ENCODE data around the gene MFSD12. TPM values are rescaled to one million over a fixed set of nuclear protein-coding genes. Genes with fewer than 3 reads are reported as not detected.
"Not testable (repeated sequence)": the region's sequence is repeated elsewhere in the genome, so short reads cannot be mapped to it uniquely, and the experiment has no call there.

The MFSD12 gene
- total RNA-seq, 1 experiment from 2014 or later = 131 TPM

DNA sequence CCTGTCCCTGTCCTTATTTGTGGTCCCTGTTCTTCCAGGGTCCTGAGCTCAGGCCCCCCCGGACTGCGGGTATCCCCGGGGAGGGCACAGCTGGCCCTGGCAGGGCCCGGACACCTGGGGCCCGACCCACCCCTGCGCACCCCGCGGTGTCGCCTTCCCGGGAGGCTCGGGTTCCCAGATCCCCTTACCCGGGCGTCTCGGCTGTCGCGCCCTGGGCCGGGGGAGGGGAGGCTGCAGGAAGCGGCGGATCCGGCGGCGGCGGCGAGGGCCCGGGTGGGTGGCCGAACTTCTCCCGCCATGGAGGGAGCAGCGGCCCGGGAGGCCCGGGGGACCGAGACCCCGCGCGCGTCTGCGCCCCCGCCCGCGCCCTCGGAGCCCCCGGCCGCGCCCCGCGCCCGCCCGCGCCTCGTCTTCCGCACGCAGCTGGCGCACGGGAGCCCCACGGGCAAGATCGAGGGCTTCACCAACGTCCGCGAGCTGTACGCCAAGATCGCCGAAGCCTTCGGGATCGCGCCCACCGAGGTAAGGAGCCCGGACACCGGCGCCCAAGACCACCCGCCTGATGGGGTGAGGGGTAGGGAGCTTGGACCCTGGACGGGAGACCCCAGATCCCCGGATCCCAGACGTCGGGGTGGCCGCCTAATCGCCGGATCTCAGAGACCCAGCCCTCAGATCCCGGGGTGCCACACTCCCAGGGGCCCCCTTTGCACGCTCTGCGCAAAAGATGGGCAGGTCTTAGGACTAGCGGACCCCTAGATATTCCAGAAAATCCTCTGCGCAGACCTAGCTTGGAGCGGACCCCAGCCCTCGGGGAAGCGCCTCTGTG, 28.1 kb upstream of the MFSD12 start, which contains the start of gene GIPC3:
Gene GIPC3, plus strand, starts transcription at position 178 of the 826 bp plus-strand sequence. Its CDS starts 120 bp downstream, at position 298.
- TF ChIP-seq YY1 (IDR thresholded peaks at IDR 0.05; ENCODE audit: extremely low read depth, insufficient replicate concordance, low read depth, low read length) = no peak
- no peak for TF ChIP-seq JUND (IDR thresholded peaks at IDR 0.05)
- no peak for TF ChIP-seq SIN3A (IDR thresholded peaks at IDR 0.05; ENCODE audit: low read depth)
- TF ChIP-seq RAD21 (IDR thresholded peaks at IDR 0.05; ENCODE audit: low read depth) = no peak
- TF ChIP-seq EGR1 (IDR thresholded peaks at IDR 0.05; ENCODE audit: low read depth) = no peak
- TF ChIP-seq, protein P1, sequence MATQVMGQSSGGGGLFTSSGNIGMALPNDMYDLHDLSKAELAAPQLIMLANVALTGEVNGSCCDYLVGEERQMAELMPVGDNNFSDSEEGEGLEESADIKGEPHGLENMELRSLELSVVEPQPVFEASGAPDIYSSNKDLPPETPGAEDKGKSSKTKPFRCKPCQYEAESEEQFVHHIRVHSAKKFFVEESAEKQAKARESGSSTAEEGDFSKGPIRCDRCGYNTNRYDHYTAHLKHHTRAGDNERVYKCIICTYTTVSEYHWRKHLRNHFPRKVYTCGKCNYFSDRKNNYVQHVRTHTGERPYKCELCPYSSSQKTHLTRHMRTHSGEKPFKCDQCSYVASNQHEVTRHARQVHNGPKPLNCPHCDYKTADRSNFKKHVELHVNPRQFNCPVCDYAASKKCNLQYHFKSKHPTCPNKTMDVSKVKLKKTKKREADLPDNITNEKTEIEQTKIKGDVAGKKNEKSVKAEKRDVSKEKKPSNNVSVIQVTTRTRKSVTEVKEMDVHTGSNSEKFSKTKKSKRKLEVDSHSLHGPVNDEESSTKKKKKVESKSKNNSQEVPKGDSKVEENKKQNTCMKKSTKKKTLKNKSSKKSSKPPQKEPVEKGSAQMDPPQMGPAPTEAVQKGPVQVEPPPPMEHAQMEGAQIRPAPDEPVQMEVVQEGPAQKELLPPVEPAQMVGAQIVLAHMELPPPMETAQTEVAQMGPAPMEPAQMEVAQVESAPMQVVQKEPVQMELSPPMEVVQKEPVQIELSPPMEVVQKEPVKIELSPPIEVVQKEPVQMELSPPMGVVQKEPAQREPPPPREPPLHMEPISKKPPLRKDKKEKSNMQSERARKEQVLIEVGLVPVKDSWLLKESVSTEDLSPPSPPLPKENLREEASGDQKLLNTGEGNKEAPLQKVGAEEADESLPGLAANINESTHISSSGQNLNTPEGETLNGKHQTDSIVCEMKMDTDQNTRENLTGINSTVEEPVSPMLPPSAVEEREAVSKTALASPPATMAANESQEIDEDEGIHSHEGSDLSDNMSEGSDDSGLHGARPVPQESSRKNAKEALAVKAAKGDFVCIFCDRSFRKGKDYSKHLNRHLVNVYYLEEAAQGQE (IDR thresholded peaks at IDR 0.05; ENCODE audit: low read depth) = no peak
- TF ChIP-seq POLR2A (IDR thresholded peaks at IDR 0.05; ENCODE audit: borderline replicate concordance, extremely low read depth, insufficient read depth, insufficient read length) = no peak
- TF ChIP-seq EZH2 (IDR thresholded peaks at IDR 0.05) = no peak
- TF ChIP-seq CBX3 (IDR thresholded peaks at IDR 0.05; ENCODE audit: low read depth) = no peak
- intact Hi-C loops (cut with micrococcal nuclease) = loop anchor here (1.0 kb wide), 1 partner anchor 33 kb away; no protein-coding TSS in a partner anchor
- no peak within 1 kb of the TSS for H3K4me2 ChIP-seq (ENCODE audit: low read length)
- H3K4me1 ChIP-seq (ENCODE audit: control insufficient read depth in 1 of 2, insufficient read depth in 2 of 2, low read length in 2 of 2) = peaks cover 0 to 13% of the 10 kb centered on the region in 2 experiments; a peak in 2 of 4 replicates
- no peak within 1 kb of the TSS for H3K4me3 ChIP-seq (replicated peaks in 1 of 2; ENCODE audit: low read depth in 1 of 2, low read length in 2 of 2)
- H3K36me3 ChIP-seq (ENCODE audit: control insufficient read depth in 1 of 2, insufficient read depth in 2 of 2, low read length in 2 of 2) = no peaks in the 10 kb centered on the region
- H3K79me2 ChIP-seq (ENCODE audit: insufficient read depth, low read length) = no peaks in the 10 kb centered on the region
- H3K27ac ChIP-seq (ENCODE audit: low read depth, low read length) = no peak within 1 kb of the TSS
- no peaks in the 10 kb centered on the region for H3K9me3 ChIP-seq (ENCODE audit: control insufficient read depth in 1 of 2, insufficient read depth in 1 of 2, low read depth in 1 of 2, low read length in 2 of 2)
- BruUV-seq (replicated peaks) = no TSS peak
- DNase-seq (ENCODE audit: low read depth, low spot score) (no peak), ATAC-seq (no peak)
- RAD21 ChIA-PET (ENCODE audit: low non-redundant PET in 1 of 2, low total read pairs in 2 of 2, uncharacterized antibody in 2 of 2, unreplicated experiment in 2 of 2) = no interaction called here
- no peaks in the 10 kb centered on the region for H3K27me3 ChIP-seq (ENCODE audit: insufficient read depth, low read length)
- CTCF ChIA-PET = interaction anchor here (0.7 kb wide), 1 partner anchor 655 kb away, joined by 3 read pairs; no protein-coding TSS in a partner anchor
- POLR2A ChIA-PET = no interaction called here
- no peaks in the 10 kb centered on the region for H3K9me2 ChIP-seq (ENCODE audit: insufficient read depth)
- H4K20me1 ChIP-seq (ENCODE audit: insufficient read depth) = no peaks in the 10 kb centered on the region
- no peak within 1 kb of the TSS for H2AFZ ChIP-seq (ENCODE audit: low read depth, low read length, poor library complexity, severe bottlenecking)
- no peak within 1 kb of the TSS for H3K9ac ChIP-seq (ENCODE audit: low read length)

DNA sequence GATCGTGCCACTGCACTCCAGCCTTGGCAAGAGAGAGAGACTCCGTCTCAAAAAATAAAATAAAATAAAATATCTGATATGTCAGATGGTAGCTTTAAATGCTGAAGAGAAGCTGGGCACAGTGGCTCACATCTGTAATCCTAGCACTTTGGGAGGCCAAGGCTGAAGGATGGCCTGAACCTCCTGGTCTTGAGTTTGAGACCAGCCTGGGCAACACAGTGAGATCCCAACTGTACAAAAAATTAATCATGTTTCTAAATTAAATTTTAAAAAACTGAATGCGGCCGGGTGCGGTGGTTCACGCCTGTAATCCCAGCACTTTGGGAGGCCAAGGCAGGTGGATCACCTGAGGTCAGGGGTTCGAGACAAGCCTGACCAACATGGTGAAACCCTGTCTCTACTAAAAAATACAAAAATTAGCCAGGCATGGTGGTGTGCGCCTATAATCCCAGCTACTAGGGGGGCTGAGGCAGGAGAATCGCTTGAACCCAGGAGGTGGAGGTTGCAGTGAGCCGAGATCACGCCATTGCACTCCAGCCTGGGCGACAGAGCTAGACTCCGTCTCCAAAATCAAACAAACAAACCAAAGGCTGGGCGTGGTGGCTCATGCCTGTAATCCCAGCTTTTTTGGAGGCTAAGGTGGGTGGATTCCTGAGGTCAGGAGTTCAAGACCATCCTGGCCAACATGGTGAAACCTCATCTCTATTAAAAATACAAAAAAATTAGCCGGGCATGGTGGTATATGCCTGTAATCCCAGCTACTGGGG, 26.8 kb upstream of the MFSD12 start:
- H3K9me2 ChIP-seq (ENCODE audit: insufficient read depth); H3K4me3 ChIP-seq (replicated peaks in 1 of 2; ENCODE audit: low read depth in 1 of 2, low read length in 2 of 2); CTCF ChIA-PET; ATAC-seq; H3K27ac ChIP-seq (ENCODE audit: low read depth, low read length); BruUV-seq (replicated peaks); DNase-seq (ENCODE audit: low read depth, low spot score); H3K27me3 ChIP-seq (ENCODE audit: insufficient read depth, low read length); H3K4me2 ChIP-seq (ENCODE audit: low read length); intact Hi-C loops (cut with micrococcal nuclease); H4K20me1 ChIP-seq (ENCODE audit: insufficient read depth); H2AFZ ChIP-seq (ENCODE audit: low read depth, low read length, poor library complexity, severe bottlenecking); H3K36me3 ChIP-seq (ENCODE audit: control insufficient read depth in 1 of 2, insufficient read depth in 2 of 2, low read length in 2 of 2); H3K79me2 ChIP-seq (ENCODE audit: insufficient read depth, low read length); H3K9me3 ChIP-seq (ENCODE audit: control insufficient read depth in 1 of 2, insufficient read depth in 1 of 2, low read depth in 1 of 2, low read length in 2 of 2); H3K9ac ChIP-seq (ENCODE audit: low read length): not testable (repeated sequence)
- H3K4me1 ChIP-seq (ENCODE audit: control insufficient read depth in 1 of 2, insufficient read depth in 2 of 2, low read length in 2 of 2) = peaks cover 5 to 26% of the 10 kb centered on the region in 2 experiments
- RAD21 ChIA-PET (ENCODE audit: low non-redundant PET in 1 of 2, low total read pairs in 2 of 2, uncharacterized antibody in 2 of 2, unreplicated experiment in 2 of 2) = interaction anchor here in 1 of 2 experiments (0.7 kb wide), 1 partner anchor 16 kb away, joined by 3 read pairs; no protein-coding TSS in a partner anchor
- POLR2A ChIA-PET = interaction anchor here (0.7 kb wide), 1 partner anchor 123 kb away, joined by 4 read pairs; no protein-coding TSS in a partner anchor
